Activated CD4-positive, alpha-beta T cell treated with anti-CD3 and anti-CD28 coated beads for 36 hours (primary cell): ENCODE measurements around the gene PAX2. TPM values are rescaled to one million over a fixed set of nuclear protein-coding genes. Genes with fewer than 3 reads are reported as not detected.

Source experiments
- ATAC-seq: fragments of 200-7000 bp; cut with Tn5 transposase; one replicate; pipeline ENCODE4 v1.10.0; 2021; ENCODE audit warnings: mild to moderate bottlenecking, moderate library complexity
- CTCF ChIA-PET: fragments of 350-600 bp; sonication (Branson Sonifier 250); formaldehyde crosslinking; loops from one replicate; lab custom pipeline; 2021; ENCODE audit warnings: antibody characterized with exemption; lab: Charles Lee
- POLR2A ChIA-PET: fragments of 350-600 bp; sonication (Branson Sonifier 250); formaldehyde crosslinking; loops from one replicate; lab custom pipeline; 2021; ENCODE audit warnings: antibody characterized with exemption, inconsistent platforms; lab: Charles Lee
- DNase-seq: peaks from one replicate; pipeline ENCODE4 v3.0.0-alpha.2; 2020
- H3K27ac Mint-ChIP-seq: one replicate; pipeline ENCODE4 v1.8.0; 2021; ENCODE audit warnings: mixed read lengths
- H3K27me3 Mint-ChIP-seq: one replicate; pipeline ENCODE4 v1.8.0; 2021; ENCODE audit warnings: mixed read lengths
- H3K36me3 Mint-ChIP-seq: one replicate; pipeline ENCODE4 v1.8.0; 2021; ENCODE audit warnings: low read depth, mixed read lengths
- H3K4me1 Mint-ChIP-seq: one replicate; pipeline ENCODE4 v1.8.0; 2021; ENCODE audit warnings: mixed read lengths
- H3K4me3 Mint-ChIP-seq: one replicate; pipeline ENCODE4 v1.8.0; 2021; ENCODE audit warnings: mild to moderate bottlenecking, moderate library complexity, mixed read lengths
- H3K9me3 Mint-ChIP-seq: one replicate; pipeline ENCODE4 v1.8.0; 2021; ENCODE audit warnings: low read depth, mixed read lengths
- intact Hi-C, 2 experiments: fragments of 100-400 bp; cut with DNase I in 1 of 2; cut with micrococcal nuclease in 1 of 2; formaldehyde crosslinking; loops; one replicate each; pipeline versions ENCODE4 v1.14.2 to v1.15.1; 2022 to 2024; cut with DNase I, micrococcal nuclease
- total RNA-seq, 2 experiments: library from RNA; stranded (reverse); gene quantifications; one replicate each; pipeline ENCODE4 v1.2.3, GENCODE V29; 2021

Gene PAX2
- total RNA-seq, 2 experiments from 2014 or later = 0.05 to 0.09 TPM

- Mint-ChIP-seq H3K36me3 (no peaks in the 10 kb centered on the region), H3K27me3 (peaks cover 67% of the 10 kb centered on the region), H3K9me3 (no peaks in the 10 kb centered on the region), H3K4me3 (no peak overlapping the region), H3K4me1 (peaks cover 6% of the 10 kb centered on the region), H3K27ac (no peak overlapping the region)
- DNase-seq (no peak), ATAC-seq (no peak)
- POLR2A ChIA-PET = no interaction called here
- CTCF ChIA-PET = interaction anchor here (0.7 to 1.1 kb wide), 2 partner anchors 32 to 159 kb away, joined by 3 to 5 read pairs; no protein-coding TSS in a partner anchor
- intact Hi-C loops = loop anchor here (5.0 kb wide), 1 partner anchor 33 kb away; the partner anchor contains the start of gene PAX2 (in 2 of the 2)
These were observed 31.4 kb upstream of the PAX2 start for GRCh38 chr10:100713859-100714565.

- Mint-ChIP-seq H3K27me3 (peaks cover 66% of the 10 kb centered on the region), H3K36me3 (no peaks in the 10 kb centered on the region), H3K9me3 (no peaks in the 10 kb centered on the region), H3K4me1 (peaks cover 6% of the 10 kb centered on the region), H3K27ac (no peak overlapping the region), H3K4me3 (no peak overlapping the region)
- ATAC-seq (no peak), DNase-seq (no peak)
- intact Hi-C loops = loop anchor here (5.0 kb wide), 1 partner anchor 33 kb away; the partner anchor contains the start of gene PAX2 (in 2 of the 2)
- POLR2A ChIA-PET = no interaction called here
- CTCF ChIA-PET = no interaction called here
These were observed 30.8 kb upstream of the PAX2 start for GRCh38 chr10:100714566-100714950.

- H3K27me3 Mint-ChIP-seq = peaks cover 68% of the 10 kb centered on the region
- intact Hi-C loops = no loop called here
- peak overlapping the region; percentile 25 for H3K4me3 Mint-ChIP-seq
- no peak for DNase-seq
- ChIA-PET CTCF (no interaction called here), POLR2A (no interaction called here)
- no peaks in the 10 kb centered on the region for H3K9me3 Mint-ChIP-seq
- no peak overlapping the region for H3K27ac Mint-ChIP-seq
- H3K36me3 Mint-ChIP-seq = no peaks in the 10 kb centered on the region
- no peak for ATAC-seq
- H3K4me1 Mint-ChIP-seq = peaks cover 6% of the 10 kb centered on the region
These were observed 30.3 kb upstream of the PAX2 start for GRCh38 chr10:100715101-100715444.

GRCh38 chr10:100715445-100716385 is 29.7 kb upstream of the PAX2 start:
- ATAC-seq = no peak
- Mint-ChIP-seq H3K27me3 (peaks cover 70% of the 10 kb centered on the region), H3K36me3 (no peaks in the 10 kb centered on the region), H3K4me3 (peak overlapping the region; percentile 25), H3K27ac (no peak overlapping the region), H3K4me1 (peaks cover 6% of the 10 kb centered on the region), H3K9me3 (no peaks in the 10 kb centered on the region)
- ChIA-PET CTCF (no interaction called here), POLR2A (no interaction called here)
- intact Hi-C loops = no loop called here
- no peak for DNase-seq

GRCh38 chr10:100717166-100717565 is 28.2 kb upstream of the PAX2 start:
- Mint-ChIP-seq H3K36me3 (no peaks in the 10 kb centered on the region), H3K4me3 (no peak overlapping the region), H3K9me3 (no peaks in the 10 kb centered on the region), H3K27ac (no peak overlapping the region), H3K4me1 (peaks cover 6% of the 10 kb centered on the region), H3K27me3 (peaks cover 68% of the 10 kb centered on the region)
- intact Hi-C loops = no loop called here
- POLR2A ChIA-PET = no interaction called here
- CTCF ChIA-PET = interaction anchor here (0.9 kb wide), 1 partner anchor 46 kb away, joined by 4 read pairs; no protein-coding TSS in a partner anchor
- no peak for ATAC-seq
- DNase-seq = no peak

GRCh38 chr10:100718197-100718742 is 27.1 kb upstream of the PAX2 start:
- intact Hi-C loops = no loop called here
- ATAC-seq = no peak
- no peak for DNase-seq
- ChIA-PET CTCF (interaction anchor here (1.6 kb wide), 1 partner anchor 10 kb away, joined by 3 read pairs; no protein-coding TSS in a partner anchor), POLR2A (no interaction called here)
- H3K27me3 Mint-ChIP-seq = peaks cover 65% of the 10 kb centered on the region
- no peak overlapping the region for H3K27ac Mint-ChIP-seq
- peaks cover 6% of the 10 kb centered on the region for H3K4me1 Mint-ChIP-seq
- no peaks in the 10 kb centered on the region for H3K36me3 Mint-ChIP-seq
- H3K4me3 Mint-ChIP-seq = no peak overlapping the region
- no peaks in the 10 kb centered on the region for H3K9me3 Mint-ChIP-seq

GRCh38 chr10:100723180-100723579 is 22.2 kb upstream of the PAX2 start:
- ATAC-seq (no peak), DNase-seq (no peak)
- Mint-ChIP-seq H3K27ac (no peak overlapping the region), H3K4me1 (peaks cover 3% of the 10 kb centered on the region), H3K27me3 (peaks cover 67% of the 10 kb centered on the region), H3K9me3 (no peaks in the 10 kb centered on the region), H3K36me3 (no peaks in the 10 kb centered on the region), H3K4me3 (no peak overlapping the region)
- POLR2A ChIA-PET = no interaction called here
- intact Hi-C loops = no loop called here
- CTCF ChIA-PET = interaction anchor here (0.5 to 0.7 kb wide), 3 partner anchors 78 to 351 kb away, joined by 3 to 5 read pairs (median 3); no protein-coding TSS in a partner anchor

GRCh38 chr10:100723770-100724530 is 21.4 kb upstream of the PAX2 start:
- no peak for DNase-seq
- Mint-ChIP-seq H3K4me3 (no peak overlapping the region), H3K27ac (no peak overlapping the region), H3K27me3 (peaks cover 71% of the 10 kb centered on the region), H3K9me3 (no peaks in the 10 kb centered on the region), H3K36me3 (no peaks in the 10 kb centered on the region), H3K4me1 (peaks cover 5% of the 10 kb centered on the region)
- intact Hi-C loops = no loop called here
- ChIA-PET POLR2A (no interaction called here), CTCF (no interaction called here)
- ATAC-seq = no peak

GRCh38 chr10:100724531-100725027 is 20.8 kb upstream of the PAX2 start:
- ATAC-seq (no peak), DNase-seq (no peak)
- peaks cover 11% of the 10 kb centered on the region for H3K4me1 Mint-ChIP-seq
- intact Hi-C loops = no loop called here
- ChIA-PET CTCF (no interaction called here), POLR2A (no interaction called here)
- H3K4me3 Mint-ChIP-seq = no peak overlapping the region
- peaks cover 72% of the 10 kb centered on the region for H3K27me3 Mint-ChIP-seq
- no peaks in the 10 kb centered on the region for H3K9me3 Mint-ChIP-seq
- H3K27ac Mint-ChIP-seq = no peak overlapping the region
- no peaks in the 10 kb centered on the region for H3K36me3 Mint-ChIP-seq

GRCh38 chr10:100725071-100725471 is 20.3 kb upstream of the PAX2 start:
- intact Hi-C loops = no loop called here
- DNase-seq (no peak), ATAC-seq (no peak)
- Mint-ChIP-seq H3K4me1 (peaks cover 12% of the 10 kb centered on the region), H3K9me3 (no peaks in the 10 kb centered on the region), H3K27ac (no peak overlapping the region), H3K36me3 (no peaks in the 10 kb centered on the region), H3K27me3 (peaks cover 72% of the 10 kb centered on the region), H3K4me3 (no peak overlapping the region)
- ChIA-PET POLR2A (no interaction called here), CTCF (no interaction called here)
